BE2C (cell line): ENCODE results near the gene NRSN2.

Source experiments
- DNase-seq: peaks from one replicate; pipeline ENCODE4 v3.0.0-alpha.2; 2020
- H3K27me3 ChIP-seq: fragments of 250-450 bp; sonication (Bioruptor Pico); 2 replicates; pipeline ENCODE4 v1.5.1; 2020; ENCODE audit warnings: mild to moderate bottlenecking
- H3K36me3 ChIP-seq: fragments of 250-450 bp; sonication (Bioruptor Pico); 2 replicates; pipeline ENCODE4 v1.5.1; 2020; ENCODE audit warnings: mild to moderate bottlenecking
- H3K4me1 ChIP-seq: fragments of 250-450 bp; sonication (Bioruptor Pico); 2 replicates; pipeline ENCODE4 v1.5.1; 2020
- H3K4me3 ChIP-seq: 2 replicates; pipeline ENCODE4 v1.5.1; 2011; ENCODE audit warnings: low read depth, low read length
- H3K9me3 ChIP-seq: fragments of 250-450 bp; sonication (Bioruptor Pico); 2 replicates; pipeline ENCODE4 v1.5.1; 2020
- TF ChIP-seq, protein P1 (sequence below): IDR thresholded peaks from 2 replicates; pipeline ENCODE4 v1.5.1; 2012; ENCODE audit warnings: mild to moderate bottlenecking, low read depth, low read length

The NRSN2 gene

DNA sequence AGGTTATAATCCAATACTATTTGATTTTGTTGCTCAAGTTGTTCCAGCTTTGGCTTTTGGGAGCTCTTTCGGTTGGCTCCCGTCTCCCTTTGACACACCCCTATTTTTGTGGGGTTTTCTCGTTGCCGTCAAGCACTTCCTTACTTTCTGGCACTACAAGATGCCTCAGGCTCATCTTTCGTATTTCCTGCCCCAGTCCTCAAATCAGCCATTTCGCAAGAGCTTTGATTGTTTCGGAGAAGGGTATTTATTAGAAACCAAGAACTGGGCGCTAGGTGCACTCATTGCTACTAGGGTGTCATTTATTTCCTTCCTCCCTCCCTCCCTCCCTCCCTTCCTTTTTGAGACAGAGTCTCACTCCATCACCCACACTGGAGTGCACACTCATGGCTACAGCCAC, 34.8 kb upstream of the NRSN2 start:
- TF ChIP-seq, protein P1, sequence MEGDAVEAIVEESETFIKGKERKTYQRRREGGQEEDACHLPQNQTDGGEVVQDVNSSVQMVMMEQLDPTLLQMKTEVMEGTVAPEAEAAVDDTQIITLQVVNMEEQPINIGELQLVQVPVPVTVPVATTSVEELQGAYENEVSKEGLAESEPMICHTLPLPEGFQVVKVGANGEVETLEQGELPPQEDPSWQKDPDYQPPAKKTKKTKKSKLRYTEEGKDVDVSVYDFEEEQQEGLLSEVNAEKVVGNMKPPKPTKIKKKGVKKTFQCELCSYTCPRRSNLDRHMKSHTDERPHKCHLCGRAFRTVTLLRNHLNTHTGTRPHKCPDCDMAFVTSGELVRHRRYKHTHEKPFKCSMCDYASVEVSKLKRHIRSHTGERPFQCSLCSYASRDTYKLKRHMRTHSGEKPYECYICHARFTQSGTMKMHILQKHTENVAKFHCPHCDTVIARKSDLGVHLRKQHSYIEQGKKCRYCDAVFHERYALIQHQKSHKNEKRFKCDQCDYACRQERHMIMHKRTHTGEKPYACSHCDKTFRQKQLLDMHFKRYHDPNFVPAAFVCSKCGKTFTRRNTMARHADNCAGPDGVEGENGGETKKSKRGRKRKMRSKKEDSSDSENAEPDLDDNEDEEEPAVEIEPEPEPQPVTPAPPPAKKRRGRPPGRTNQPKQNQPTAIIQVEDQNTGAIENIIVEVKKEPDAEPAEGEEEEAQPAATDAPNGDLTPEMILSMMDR, result no peak

DNA sequence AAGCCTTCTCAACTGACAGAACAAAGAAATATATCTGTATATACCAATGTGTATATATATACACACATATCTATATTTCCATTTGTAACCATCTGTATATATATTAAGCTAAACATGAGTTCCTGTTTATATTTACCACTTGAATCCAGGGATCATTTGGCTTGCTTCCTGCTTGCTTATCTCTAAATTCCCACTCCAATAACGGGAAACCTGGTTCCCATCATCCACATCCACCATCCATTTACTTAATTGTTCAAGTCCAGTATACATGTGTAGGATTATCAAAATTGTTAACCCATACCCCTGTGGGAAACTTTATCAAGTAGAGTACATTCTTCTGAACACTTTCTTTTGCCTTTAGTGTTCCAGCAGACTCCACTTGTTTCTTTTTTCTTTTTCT, 34.0 kb upstream of the NRSN2 start:
- H3K9me3 ChIP-seq, result no peaks in the 10 kb centered on the region
- DNase-seq, result no peak
- H3K4me3 ChIP-seq, result no peak overlapping the region
- H3K36me3 ChIP-seq, result no peaks in the 10 kb centered on the region
- H3K27me3 ChIP-seq, result no peaks in the 10 kb centered on the region
- H3K4me1 ChIP-seq, result no peaks in the 10 kb centered on the region
- TF ChIP-seq, protein P1, result no peak

More for the DNA sequence above, 34.8 kb upstream of the NRSN2 start:
- H3K4me1 ChIP-seq, result no peaks in the 10 kb centered on the region
- no peaks in the 10 kb centered on the region for H3K9me3 ChIP-seq
- H3K27me3 ChIP-seq, result no peaks in the 10 kb centered on the region
- no peaks in the 10 kb centered on the region for H3K36me3 ChIP-seq
- no peak for DNase-seq
- no peak overlapping the region for H3K4me3 ChIP-seq

DNA sequence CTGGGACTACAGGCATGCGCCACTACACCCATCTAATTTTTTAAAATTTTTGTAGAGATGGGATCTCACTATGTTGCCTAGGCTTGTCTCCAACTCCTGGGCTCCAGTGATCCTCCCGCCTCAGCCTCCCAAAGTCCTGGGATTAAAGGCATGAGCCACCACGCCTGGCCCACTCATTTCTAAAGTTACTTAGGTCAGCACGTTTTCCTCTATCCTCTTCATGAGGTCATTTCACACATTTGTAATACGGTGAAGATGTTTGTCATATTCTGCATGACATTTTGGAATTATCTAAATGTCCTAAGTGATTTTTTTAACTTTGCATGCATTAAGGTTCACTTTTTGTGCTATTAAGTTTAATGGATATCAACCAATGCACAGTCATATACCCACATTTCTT, 33.5 kb upstream of the NRSN2 start:
- no peaks in the 10 kb centered on the region for H3K9me3 ChIP-seq
- DNase-seq, result no peak

DNA sequence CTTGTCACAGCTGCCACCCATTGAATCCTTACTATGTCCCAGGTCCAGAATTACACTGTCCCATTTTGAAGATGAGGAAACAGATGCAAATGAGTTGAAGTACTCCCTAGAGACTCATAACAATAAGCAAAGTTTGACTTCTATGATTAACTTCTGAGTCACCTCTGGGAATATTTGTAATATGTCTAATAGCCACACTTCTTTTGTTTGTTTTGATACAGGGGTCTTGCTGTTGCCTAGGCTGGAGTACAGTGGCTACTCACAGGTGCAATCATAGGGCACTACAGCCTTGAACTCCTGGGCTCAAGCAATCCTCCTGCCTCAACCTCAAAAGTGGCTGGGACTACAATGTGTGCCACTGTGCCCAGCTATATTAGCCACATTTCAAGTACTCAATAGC, 33.0 kb upstream of the NRSN2 start:
- TF ChIP-seq, protein P1, result no peak
- H3K9me3 ChIP-seq, result no peaks in the 10 kb centered on the region

More for the DNA sequence above, 33.5 kb upstream of the NRSN2 start:
- TF ChIP-seq, protein P1, result no peak
- Histone ChIP-seq H3K4me3 (no peak overlapping the region), H3K36me3 (no peaks in the 10 kb centered on the region), H3K27me3 (no peaks in the 10 kb centered on the region), H3K4me1 (no peaks in the 10 kb centered on the region)

DNA sequence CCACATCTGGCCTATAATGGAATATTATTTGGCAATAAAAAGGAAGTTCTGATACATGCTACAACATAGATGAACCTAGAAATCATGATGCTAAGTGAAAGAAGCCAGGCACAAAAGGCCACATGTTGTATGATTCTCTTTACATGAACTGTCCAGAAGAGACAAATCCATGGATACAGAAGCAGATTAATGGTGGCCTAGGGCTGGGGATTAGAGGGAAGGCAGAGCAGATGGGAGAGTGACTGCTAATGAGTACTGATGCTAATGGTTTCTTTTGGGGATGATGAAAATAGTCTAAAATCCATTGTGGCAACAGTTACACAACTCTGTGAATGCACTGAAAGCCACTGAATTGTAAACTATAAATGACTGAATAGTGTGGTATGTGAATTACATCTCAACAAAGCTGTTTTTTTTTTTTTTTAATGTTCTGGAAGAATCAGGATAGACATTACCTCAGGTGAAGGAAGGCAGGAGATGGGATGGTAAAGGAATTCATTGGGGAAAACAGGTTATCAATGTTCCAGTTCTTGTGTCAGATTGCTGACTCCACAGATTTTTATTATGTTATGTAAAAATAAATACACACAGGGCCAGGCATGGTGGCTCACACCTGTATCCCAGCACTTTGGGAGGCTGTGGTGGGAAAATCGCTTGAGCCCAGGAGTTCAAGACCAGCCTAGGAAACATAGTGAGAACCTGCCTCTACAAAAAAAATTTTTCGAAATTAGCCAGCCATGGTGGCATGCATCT, 30.4 kb upstream of the NRSN2 start:
- no peaks in the 10 kb centered on the region for H3K4me1 ChIP-seq
- no peaks in the 10 kb centered on the region for H3K9me3 ChIP-seq
- no peaks in the 10 kb centered on the region for H3K36me3 ChIP-seq
- no peak overlapping the region for H3K4me3 ChIP-seq
- TF ChIP-seq, protein P1, result no peak
- DNase-seq, result no peak
- no peaks in the 10 kb centered on the region for H3K27me3 ChIP-seq

More for the DNA sequence above, 33.0 kb upstream of the NRSN2 start:
- Histone ChIP-seq H3K4me3 (no peak overlapping the region), H3K27me3 (no peaks in the 10 kb centered on the region), H3K36me3 (no peaks in the 10 kb centered on the region), H3K4me1 (no peaks in the 10 kb centered on the region)
- no peak for DNase-seq
